Measurements from ENCODE around the gene DGKG. TPM values are rescaled to one million over a fixed set of nuclear protein-coding genes. Genes with fewer than 3 reads are reported as not detected.

The DGKG gene
- total RNA-seq, 1 donor from 2014 or later, result 65.7 TPM

GRCh38 chr3:186248850-186249249, 113.2 kb downstream of the DGKG start:
- H3K27me3 ChIP-seq (ENCODE audit: low read depth), result no peaks in the 10 kb centered on the region
- H3K27ac ChIP-seq (replicated peaks), result no peak overlapping the region
- DNase-seq, result no peak
- no peaks in the 10 kb centered on the region for H3K9me3 ChIP-seq (replicated peaks)
- no peak overlapping the region for H3K4me3 ChIP-seq
- intact Hi-C loops (cut with micrococcal nuclease), result loop anchor here (10.0 kb wide), 1 partner anchor 264 kb away; no protein-coding TSS in a partner anchor
- H3K36me3 ChIP-seq, result peaks cover 22% of the 10 kb centered on the region
- no peaks in the 10 kb centered on the region for H3K4me1 ChIP-seq
- TF ChIP-seq CTCF (IDR thresholded peaks at IDR 0.05; ENCODE audit: borderline replicate concordance), result no peak

- no peak overlapping the region for H3K27ac ChIP-seq (replicated peaks)
These were observed 113.9 kb downstream of the DGKG start for GRCh38 chr3:186247821-186248814.

GRCh38 chr3:186246941-186247340, 115.1 kb downstream of the DGKG start:
- Histone ChIP-seq H3K9me3 (replicated peaks) (no peaks in the 10 kb centered on the region), H3K4me3 (no peak overlapping the region), H3K27ac (replicated peaks) (no peak overlapping the region), H3K4me1 (peaks cover 14% of the 10 kb centered on the region), H3K27me3 (ENCODE audit: low read depth) (no peaks in the 10 kb centered on the region), H3K36me3 (peaks cover 18% of the 10 kb centered on the region)
- intact Hi-C loops (cut with micrococcal nuclease), result loop anchor here (10.0 kb wide), 1 partner anchor 262 kb away; no protein-coding TSS in a partner anchor
- no peak for DNase-seq
- no peak for TF ChIP-seq CTCF (IDR thresholded peaks at IDR 0.05; ENCODE audit: borderline replicate concordance)

More at GRCh38 chr3:186247821-186248814, 113.9 kb downstream of the DGKG start:
- Histone ChIP-seq H3K4me1 (peaks cover 2% of the 10 kb centered on the region), H3K36me3 (peaks cover 22% of the 10 kb centered on the region), H3K4me3 (no peak overlapping the region), H3K9me3 (replicated peaks) (no peaks in the 10 kb centered on the region), H3K27me3 (ENCODE audit: low read depth) (no peaks in the 10 kb centered on the region)
- intact Hi-C loops (cut with micrococcal nuclease), result loop anchor here (10.0 kb wide), 1 partner anchor 263 kb away; no protein-coding TSS in a partner anchor
- no peak for TF ChIP-seq CTCF (IDR thresholded peaks at IDR 0.05; ENCODE audit: borderline replicate concordance)
- no peak for DNase-seq

- intact Hi-C loops (cut with micrococcal nuclease), result loop anchor here (10.0 kb wide), 1 partner anchor 259 kb away; no protein-coding TSS in a partner anchor
- peaks cover 14% of the 10 kb centered on the region for H3K36me3 ChIP-seq
- no peak for TF ChIP-seq CTCF (IDR thresholded peaks at IDR 0.05; ENCODE audit: borderline replicate concordance)
These were observed 118.0 kb downstream of the DGKG start for GRCh38 chr3:186244016-186244415.

GRCh38 chr3:186241910-186242821, 119.9 kb downstream of the DGKG start:
- intact Hi-C loops (cut with micrococcal nuclease), result loop anchor here (10.0 kb wide), 1 partner anchor 257 kb away; no protein-coding TSS in a partner anchor
- Histone ChIP-seq H3K27me3 (ENCODE audit: low read depth) (no peaks in the 10 kb centered on the region), H3K36me3 (peaks cover 4% of the 10 kb centered on the region), H3K4me3 (peak overlapping the region; percentile 58), H3K27ac (replicated peaks) (peak overlapping the region; percentile 85), H3K4me1 (peaks cover 47% of the 10 kb centered on the region), H3K9me3 (replicated peaks) (no peaks in the 10 kb centered on the region)
- peak; percentile 74 for DNase-seq
- TF ChIP-seq CTCF (IDR thresholded peaks at IDR 0.05; ENCODE audit: borderline replicate concordance), result peak; percentile 63

More at GRCh38 chr3:186244016-186244415, 118.0 kb downstream of the DGKG start:
- H3K9me3 ChIP-seq (replicated peaks), result no peaks in the 10 kb centered on the region
- no peak overlapping the region for H3K4me3 ChIP-seq
- peaks cover 28% of the 10 kb centered on the region for H3K4me1 ChIP-seq
- no peak for DNase-seq
- H3K27ac ChIP-seq (replicated peaks), result no peak overlapping the region
- H3K27me3 ChIP-seq (ENCODE audit: low read depth), result no peaks in the 10 kb centered on the region
